ENCODE results near the gene ZNF839.

Gene ZNF839

DNA sequence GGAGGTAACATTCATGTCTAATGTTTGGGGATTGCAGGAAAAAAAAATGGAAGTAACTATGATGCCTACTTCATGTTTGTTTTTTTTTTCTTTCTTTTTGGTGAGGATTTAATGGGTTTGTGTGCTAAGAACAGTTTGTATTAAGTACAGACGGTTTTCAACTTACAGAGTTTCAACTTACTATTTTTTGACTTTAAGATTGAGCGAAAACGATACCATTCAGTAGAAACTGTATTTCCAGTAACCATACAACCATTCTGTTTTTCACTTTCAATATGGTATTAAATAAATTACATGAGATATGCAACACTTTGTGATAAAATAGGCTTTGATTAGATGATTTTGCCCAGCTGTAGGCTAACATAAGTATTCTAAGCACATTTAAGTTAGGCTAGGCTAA, 53.6 kb downstream of the ZNF839 start:
- TF ChIP-seq GATA2 (IDR thresholded peaks at IDR 0.05; ENCODE audit: low read depth, low read length) (no peak), GATA3 (IDR thresholded peaks at IDR 0.05; ENCODE audit: low read depth, low read length) (no peak)

DNA sequence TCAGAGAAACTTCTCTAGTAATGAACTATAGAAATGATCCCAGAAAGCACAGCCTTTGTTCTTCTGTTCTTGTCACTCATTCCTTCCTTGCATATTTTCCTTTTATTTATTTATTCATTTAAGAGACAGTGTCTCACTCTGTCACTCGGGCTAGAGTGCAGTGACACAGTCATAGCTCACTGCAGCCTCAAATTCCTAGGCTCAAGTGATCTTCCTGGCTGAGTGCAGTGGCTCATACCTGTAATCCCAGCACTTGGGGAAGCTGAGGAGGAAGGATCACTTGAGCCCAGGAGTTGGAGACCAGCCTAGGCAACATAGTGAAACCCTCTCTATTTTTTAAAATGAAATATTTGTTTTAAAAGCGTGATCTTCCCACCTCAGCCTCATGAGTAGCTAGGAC, 54.7 kb downstream of the ZNF839 start:
- TF ChIP-seq GATA3 (IDR thresholded peaks at IDR 0.05; ENCODE audit: low read depth, low read length) (no peak), GATA2 (IDR thresholded peaks at IDR 0.05; ENCODE audit: low read depth, low read length) (no peak)

DNA sequence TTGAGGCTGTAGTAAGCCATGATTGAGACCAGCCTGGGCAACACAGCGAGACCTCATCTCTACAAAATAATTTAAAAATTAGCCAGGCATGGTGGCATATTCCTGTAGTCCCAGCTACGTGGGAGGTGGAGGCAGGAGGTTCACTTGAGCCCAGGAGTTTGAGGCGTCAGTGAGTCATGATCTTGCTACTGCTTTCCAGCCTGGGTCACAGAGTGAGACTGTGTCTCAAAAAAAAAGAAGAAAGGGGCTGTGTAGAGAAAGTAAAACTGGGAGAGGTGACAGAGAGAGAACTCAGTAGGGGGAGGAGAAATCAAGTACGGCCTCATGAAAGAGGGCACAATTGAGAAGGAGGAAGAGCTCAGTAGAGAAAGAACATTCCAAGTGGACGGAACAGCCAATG, 55.6 kb downstream of the ZNF839 start:
- no peak for TF ChIP-seq GATA2 (IDR thresholded peaks at IDR 0.05; ENCODE audit: low read depth, low read length)
- no peak for TF ChIP-seq GATA3 (IDR thresholded peaks at IDR 0.05; ENCODE audit: low read depth, low read length)

DNA sequence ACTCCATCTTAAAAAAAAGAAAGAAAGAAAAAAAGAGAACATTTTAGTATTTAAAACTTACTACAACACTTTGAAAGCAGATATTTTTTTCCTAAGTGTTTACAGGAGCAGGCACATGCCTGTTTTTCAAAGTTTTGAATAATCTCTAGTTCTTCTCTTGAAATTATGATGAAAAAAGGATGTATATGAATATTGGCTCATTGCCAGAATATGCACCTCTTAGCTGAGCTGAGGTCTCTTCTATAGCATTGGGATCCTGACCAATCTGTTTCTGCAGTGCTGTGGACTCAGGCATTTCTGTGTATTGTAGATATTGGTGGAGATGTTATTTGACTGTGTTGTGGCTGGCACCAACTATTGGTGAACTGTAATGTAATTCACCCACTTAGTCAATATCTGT, 58.1 kb downstream of the ZNF839 start:
- TF ChIP-seq GATA2 (IDR thresholded peaks at IDR 0.05; ENCODE audit: low read depth, low read length) = no peak
- TF ChIP-seq GATA3 (IDR thresholded peaks at IDR 0.05; ENCODE audit: low read depth, low read length) = no peak

DNA sequence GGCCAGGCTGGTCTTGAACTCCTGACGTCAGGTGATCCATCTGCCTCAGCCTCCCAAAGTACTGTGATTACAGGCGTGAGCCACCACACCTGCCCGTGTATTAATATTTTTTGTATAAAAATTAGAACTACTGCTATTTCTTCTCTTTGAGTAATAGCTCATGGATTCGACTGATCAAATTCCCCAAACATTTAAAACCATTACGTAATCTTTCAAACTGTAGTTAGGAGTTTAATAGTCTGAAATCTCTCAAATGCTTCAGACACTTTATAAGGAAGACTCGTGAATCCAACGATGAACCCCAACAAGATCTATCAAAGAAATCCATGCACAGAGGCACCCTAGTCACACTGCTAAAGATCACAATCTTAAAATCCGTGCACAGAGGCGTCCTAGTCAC, 59.3 kb downstream of the ZNF839 start:
- TF ChIP-seq GATA2 (IDR thresholded peaks at IDR 0.05; ENCODE audit: low read depth, low read length) (no peak), GATA3 (IDR thresholded peaks at IDR 0.05; ENCODE audit: low read depth, low read length) (no peak)

DNA sequence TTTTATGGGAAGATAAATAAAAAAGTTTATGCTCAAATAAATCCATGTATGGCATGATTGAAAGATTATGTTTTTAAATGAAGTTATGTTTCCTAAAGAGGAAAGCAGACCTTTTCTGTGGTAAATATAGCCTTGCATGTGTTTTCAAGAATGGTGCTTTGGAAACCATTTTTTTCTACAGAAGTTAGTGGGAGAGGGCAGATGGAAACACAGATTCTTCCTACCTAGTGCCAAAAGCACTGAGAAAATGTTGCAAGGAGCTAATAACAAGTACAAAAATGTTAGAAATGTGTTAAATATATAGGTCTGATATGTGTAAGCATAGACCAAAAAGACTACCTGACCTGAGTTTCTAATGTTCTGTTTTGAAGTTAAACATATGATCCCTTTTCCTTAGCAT, 67.5 kb downstream of the ZNF839 start:
- TF ChIP-seq GATA3 (IDR thresholded peaks at IDR 0.05; ENCODE audit: low read depth, low read length) = no peak
- TF ChIP-seq GATA2 (IDR thresholded peaks at IDR 0.05; ENCODE audit: low read depth, low read length) = no peak

DNA sequence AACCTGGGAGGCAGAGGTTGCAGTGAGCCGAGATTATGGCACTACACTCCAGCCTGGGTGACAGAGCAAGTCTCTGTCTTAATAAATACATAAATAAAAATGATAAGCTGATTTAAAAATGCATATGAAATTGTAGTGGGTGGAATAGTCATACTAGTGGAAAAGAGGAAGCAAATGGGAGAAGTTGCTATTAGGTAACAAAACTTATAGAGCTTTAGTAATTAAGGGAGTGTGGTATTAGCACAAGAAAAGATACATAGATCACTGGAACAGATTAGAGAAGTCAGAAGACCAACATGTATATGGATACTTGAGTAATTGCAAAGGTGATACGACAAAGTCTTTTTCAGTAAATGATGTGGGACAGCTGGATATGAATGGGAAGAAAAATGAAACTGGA, 69.7 kb downstream of the ZNF839 start:
- TF ChIP-seq GATA3 (IDR thresholded peaks at IDR 0.05; ENCODE audit: low read depth, low read length) (no peak), GATA2 (IDR thresholded peaks at IDR 0.05; ENCODE audit: low read depth, low read length) (no peak)

DNA sequence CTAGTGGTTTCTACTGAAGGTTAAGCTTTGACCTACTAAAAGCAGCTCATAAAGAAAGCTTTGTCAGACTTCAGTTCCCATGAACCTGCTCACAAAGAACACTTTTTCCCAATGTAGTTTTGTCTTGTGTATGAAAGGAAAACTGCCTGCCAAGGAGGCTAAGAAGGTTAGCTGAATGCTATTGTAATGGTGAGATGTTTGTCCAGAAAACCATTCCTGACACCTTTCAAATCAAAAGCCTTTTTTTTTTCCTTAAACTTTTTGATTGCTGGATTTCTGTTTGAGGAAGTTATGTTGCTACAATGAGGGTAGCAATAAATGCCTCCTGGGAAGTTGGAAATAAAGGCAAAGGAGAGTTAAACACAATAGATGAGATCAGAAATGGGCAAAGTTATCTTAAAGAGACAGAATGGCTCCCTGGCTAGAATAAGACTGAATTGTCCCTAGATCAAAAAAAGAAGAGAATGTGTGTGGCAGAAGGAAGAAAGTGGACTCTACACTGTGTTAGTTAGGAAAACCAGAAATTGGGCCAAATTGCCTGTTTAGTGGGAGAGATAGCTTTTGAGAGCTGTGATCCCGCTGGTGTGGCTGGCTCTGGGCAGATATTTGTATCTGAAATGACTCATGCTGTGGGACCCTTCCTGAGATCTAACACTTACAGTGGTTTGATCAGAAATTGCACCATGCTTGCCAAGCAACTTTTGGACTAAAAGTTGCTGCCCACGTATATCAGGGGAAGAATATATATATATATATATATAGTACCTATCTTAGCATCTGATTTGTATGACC, 70.7 kb downstream of the ZNF839 start:
- no peak for TF ChIP-seq GATA3 (IDR thresholded peaks at IDR 0.05; ENCODE audit: low read depth, low read length)
- TF ChIP-seq GATA2 (IDR thresholded peaks at IDR 0.05; ENCODE audit: low read depth, low read length) = no peak
